Endothelial cell (in vitro differentiated cells): Measurements from ENCODE around the gene MTR. TPM values are rescaled to one million over a fixed set of nuclear protein-coding genes. Genes with fewer than 3 reads are reported as not detected.

Experiments used
- DNase-seq: peaks from one replicate; pipeline ENCODE4 v3.0.0; 2021; ENCODE audit warnings: low spot score
- H3K27ac Mint-ChIP-seq: one replicate; pipeline ENCODE4 v1.8.0; 2021; ENCODE audit warnings: mixed read lengths, inconsistent platforms; ENCODE audit not compliant: unreplicated experiment
- H3K27me3 Mint-ChIP-seq: one replicate; pipeline ENCODE4 v1.8.0; 2021; ENCODE audit warnings: mild to moderate bottlenecking, moderate library complexity, mixed read lengths, inconsistent platforms; ENCODE audit not compliant: unreplicated experiment
- H3K36me3 Mint-ChIP-seq: one replicate; pipeline ENCODE4 v1.8.0; 2021; ENCODE audit warnings: mild to moderate bottlenecking, low read depth, mixed read lengths, inconsistent platforms; ENCODE audit not compliant: unreplicated experiment
- H3K4me1 Mint-ChIP-seq: one replicate; pipeline ENCODE4 v1.8.0; 2021; ENCODE audit warnings: mild to moderate bottlenecking, mixed read lengths, inconsistent platforms; ENCODE audit not compliant: unreplicated experiment
- H3K4me3 Mint-ChIP-seq: one replicate; pipeline ENCODE4 v1.8.0; 2021; ENCODE audit warnings: mild to moderate bottlenecking, mixed read lengths, inconsistent platforms; ENCODE audit not compliant: unreplicated experiment
- H3K9me3 Mint-ChIP-seq: one replicate; pipeline ENCODE4 v1.8.0; 2021; ENCODE audit warnings: mixed read lengths, inconsistent platforms; ENCODE audit not compliant: unreplicated experiment
- CTCF ChIP-seq: fragments of 200-600 bp; sonication (generic); IDR thresholded peaks from one replicate; pipeline ENCODE4 v1.5.0; 2021; ENCODE audit warnings: antibody characterized with exemption; ENCODE audit not compliant: unreplicated experiment
- total RNA-seq: library from RNA; stranded (reverse); fragmentation: NEBNext Ultra II Directional; extraction: Animal tissue kit (Norgen Biotek cat#: 25700); gene quantifications from one replicate; pipeline ENCODE4 v1.2.1, GENCODE V29; 2021; ENCODE audit not compliant: unreplicated experiment

The MTR gene
- total RNA-seq, 1 donor from 2014 or later, result 44.5 TPM

GRCh38 chr1:236808564-236809130, 13.6 kb downstream of the MTR start:
- Mint-ChIP-seq H3K27ac (no peak overlapping the region), H3K9me3 (no peaks in the 10 kb centered on the region), H3K36me3 (peaks cover 2% of the 10 kb centered on the region), H3K4me1 (no peaks in the 10 kb centered on the region), H3K27me3 (peaks cover 2% of the 10 kb centered on the region), H3K4me3 (no peak overlapping the region)
- no peak for DNase-seq
- no peak for TF ChIP-seq CTCF

- Mint-ChIP-seq H3K4me1 (no peaks in the 10 kb centered on the region), H3K4me3 (no peak overlapping the region), H3K27ac (no peak overlapping the region), H3K36me3 (peaks cover 2% of the 10 kb centered on the region), H3K9me3 (no peaks in the 10 kb centered on the region), H3K27me3 (peaks cover 2% of the 10 kb centered on the region)
- TF ChIP-seq CTCF, result no peak
- DNase-seq, result no peak
These were observed 14.1 kb downstream of the MTR start for GRCh38 chr1:236809148-236809547.

GRCh38 chr1:236810018-236810417, 14.9 kb downstream of the MTR start:
- no peak for TF ChIP-seq CTCF
- no peak for DNase-seq
- no peaks in the 10 kb centered on the region for H3K9me3 Mint-ChIP-seq
- peaks cover 2% of the 10 kb centered on the region for H3K36me3 Mint-ChIP-seq
- peaks cover under 1% of the 10 kb centered on the region for H3K27me3 Mint-ChIP-seq
- no peaks in the 10 kb centered on the region for H3K4me1 Mint-ChIP-seq
- no peak overlapping the region for H3K4me3 Mint-ChIP-seq
- H3K27ac Mint-ChIP-seq, result no peak overlapping the region

- TF ChIP-seq CTCF, result no peak
- no peak for DNase-seq
- Mint-ChIP-seq H3K27ac (no peak overlapping the region), H3K36me3 (peaks cover 4% of the 10 kb centered on the region), H3K9me3 (no peaks in the 10 kb centered on the region), H3K4me3 (no peak overlapping the region), H3K27me3 (no peaks in the 10 kb centered on the region), H3K4me1 (no peaks in the 10 kb centered on the region)
These were observed 17.4 kb downstream of the MTR start for GRCh38 chr1:236812334-236813030.

- no peak for TF ChIP-seq CTCF
- no peaks in the 10 kb centered on the region for H3K9me3 Mint-ChIP-seq
- H3K4me3 Mint-ChIP-seq, result no peak overlapping the region
These were observed 20.8 kb downstream of the MTR start for GRCh38 chr1:236815941-236816340.

More at GRCh38 chr1:236815941-236816340, 20.8 kb downstream of the MTR start:
- no peak for DNase-seq
- Mint-ChIP-seq H3K36me3 (peaks cover 15% of the 10 kb centered on the region), H3K4me1 (no peaks in the 10 kb centered on the region), H3K27me3 (no peaks in the 10 kb centered on the region), H3K27ac (no peak overlapping the region)
